Measurements from ENCODE around the gene ARID3B.

DNA sequence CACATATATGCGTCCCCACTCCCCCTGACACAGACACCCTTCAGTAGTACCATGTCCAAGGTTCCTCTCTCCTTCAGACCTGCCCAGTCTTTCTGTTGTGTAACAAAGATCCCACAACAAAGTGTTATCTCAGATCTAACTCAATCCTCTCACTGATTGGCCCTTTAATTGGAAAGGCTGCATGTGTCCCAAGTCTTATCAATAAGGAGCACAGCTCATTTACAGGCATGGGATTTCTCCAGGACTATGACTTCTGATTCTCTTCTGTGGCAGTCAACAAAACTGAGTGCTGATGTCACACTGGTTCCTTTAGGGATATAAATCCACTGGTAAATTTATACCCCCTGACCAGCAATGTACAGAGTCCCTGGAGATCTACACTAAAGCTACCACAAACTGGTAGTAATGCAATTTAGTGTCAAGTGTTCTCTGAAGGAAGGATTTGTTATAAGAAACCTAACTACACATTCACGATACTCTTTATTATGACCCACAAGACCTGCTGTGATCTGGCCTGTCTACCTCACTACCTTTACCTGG lies 102.7 kb downstream of the ARID3B start:
- TF ChIP-seq, protein P1, sequence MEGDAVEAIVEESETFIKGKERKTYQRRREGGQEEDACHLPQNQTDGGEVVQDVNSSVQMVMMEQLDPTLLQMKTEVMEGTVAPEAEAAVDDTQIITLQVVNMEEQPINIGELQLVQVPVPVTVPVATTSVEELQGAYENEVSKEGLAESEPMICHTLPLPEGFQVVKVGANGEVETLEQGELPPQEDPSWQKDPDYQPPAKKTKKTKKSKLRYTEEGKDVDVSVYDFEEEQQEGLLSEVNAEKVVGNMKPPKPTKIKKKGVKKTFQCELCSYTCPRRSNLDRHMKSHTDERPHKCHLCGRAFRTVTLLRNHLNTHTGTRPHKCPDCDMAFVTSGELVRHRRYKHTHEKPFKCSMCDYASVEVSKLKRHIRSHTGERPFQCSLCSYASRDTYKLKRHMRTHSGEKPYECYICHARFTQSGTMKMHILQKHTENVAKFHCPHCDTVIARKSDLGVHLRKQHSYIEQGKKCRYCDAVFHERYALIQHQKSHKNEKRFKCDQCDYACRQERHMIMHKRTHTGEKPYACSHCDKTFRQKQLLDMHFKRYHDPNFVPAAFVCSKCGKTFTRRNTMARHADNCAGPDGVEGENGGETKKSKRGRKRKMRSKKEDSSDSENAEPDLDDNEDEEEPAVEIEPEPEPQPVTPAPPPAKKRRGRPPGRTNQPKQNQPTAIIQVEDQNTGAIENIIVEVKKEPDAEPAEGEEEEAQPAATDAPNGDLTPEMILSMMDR (IDR thresholded peaks at IDR 0.05), result no peak
- no peak for TF ChIP-seq POLR2A (IDR thresholded peaks at IDR 0.05)

All from tibial nerve (tissue), 3 donors.